Suprapubic skin (tissue), 4 donors: Measurements from ENCODE around the gene PHRF1. TPM values are rescaled to one million over a fixed set of nuclear protein-coding genes. Genes with fewer than 3 reads are reported as not detected.
"Not testable (repeated sequence)": the region's sequence is repeated elsewhere in the genome, so short reads cannot be mapped to it uniquely, and the experiment has no call there.

ENCODE experiments used
- DNase-seq, 2 donors: peaks; one replicate each; pipeline ENCODE4 v3.0.0-alpha.2; 2019; ENCODE audit warnings: low spot score in 2 of 2
- H3K27ac ChIP-seq: fragments of 200-600 bp; sonication (generic); one replicate; pipeline ENCODE4 v1.5.1; 2019
- H3K27me3 ChIP-seq: fragments of 200-600 bp; sonication (generic); one replicate; pipeline ENCODE4 v1.5.1; 2019
- H3K36me3 ChIP-seq: fragments of 200-600 bp; sonication (generic); one replicate; pipeline ENCODE4 v1.5.1; 2019
- H3K4me1 ChIP-seq: fragments of 200-600 bp; sonication (generic); one replicate; pipeline ENCODE4 v1.5.1; 2019
- H3K4me3 ChIP-seq: fragments of 200-600 bp; sonication (generic); one replicate; pipeline ENCODE4 v1.5.1; 2019; ENCODE audit warnings: mild to moderate bottlenecking
- H3K9me3 ChIP-seq: fragments of 200-600 bp; sonication (generic); one replicate; pipeline ENCODE4 v1.5.1; 2019
- EP300 ChIP-seq: sonication (generic); formaldehyde crosslinking; IDR thresholded peaks from one replicate; pipeline ENCODE4 v1.6.1; 2017; ENCODE audit warnings: antibody characterized with exemption
- POLR2A ChIP-seq, 2 donors: fragments of 450-650 bp; IDR thresholded peaks; one replicate each; pipeline ENCODE4 v1.6.1; 2017; ENCODE audit warnings: antibody characterized with exemption in 2 of 2, mild to moderate bottlenecking in 2 of 2, moderate library complexity in 2 of 2
- POLR2AphosphoS5 ChIP-seq, 3 donors: sonication (generic); formaldehyde crosslinking; IDR thresholded peaks; one replicate each; pipeline ENCODE4 v1.6.1; 2017; ENCODE audit warnings: antibody characterized with exemption in 3 of 3
- WGBS: methylation state at CpG from one replicate; pipeline ENCODE4 v1.1.5; 2018; 5-methylcytosine and 5-hydroxymethylcytosine counted together
- total RNA-seq, 4 donors: library from RNA; depleted of rRNA; stranded (reverse); fragments of >200 nt; gene quantifications; one replicate each; pipeline ENCODE4 v1.1.0, GENCODE V29; 2016
- TF ChIP-seq, protein P1 (sequence below), 2 donors: fragments of 200-600 bp in 1 of 2; fragments of 450-650 bp in 1 of 2; sonication (generic) in 1 of 2; IDR thresholded peaks; one replicate each; pipeline ENCODE4 v1.5.1; 2016 to 2019; ENCODE audit warnings: antibody characterized with exemption in 2 of 2, mild to moderate bottlenecking in 1 of 2, moderate library complexity in 1 of 2

The PHRF1 gene
- total RNA-seq, 4 donors from 2014 or later, result 27.9 to 55.6 (median 42.0) TPM

DNA sequence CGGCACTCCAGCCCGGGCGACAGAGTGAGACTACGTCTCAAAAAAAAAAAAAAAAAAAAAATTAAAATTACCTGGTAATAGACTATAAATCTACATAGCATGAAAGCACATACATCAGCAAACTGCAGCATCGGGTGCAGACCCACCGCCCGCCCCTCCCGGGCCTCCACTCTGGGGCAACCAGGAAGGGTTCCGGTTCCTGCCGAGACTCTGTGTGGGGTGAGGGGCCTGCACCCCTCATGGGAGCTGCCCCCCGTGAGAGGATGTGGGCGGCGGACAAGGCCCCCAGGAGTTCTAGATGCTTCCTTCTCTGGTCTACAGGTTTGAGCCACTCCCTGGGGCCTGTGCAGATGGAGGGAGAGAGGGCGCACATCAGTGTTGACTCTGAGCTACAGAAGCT, 69.9 kb downstream of the PHRF1 start:
- 87% methylated on average over 14 of the region's 14 CpGs for WGBS
- DNase-seq, result no peak
- no peaks in the 10 kb centered on the region for H3K4me1 ChIP-seq

GRCh38 chr11:647672-648158, 71.4 kb downstream of the PHRF1 start:
- H3K27ac ChIP-seq, H3K4me3 ChIP-seq, DNase-seq, H3K27me3 ChIP-seq, H3K9me3 ChIP-seq, H3K4me1 ChIP-seq: not testable (repeated sequence)
- H3K36me3 ChIP-seq, result peaks cover 34% of the 10 kb centered on the region
- WGBS, result 86% methylated on average over 10 of the region's 14 CpGs

More for the DNA sequence above, 69.9 kb downstream of the PHRF1 start:
- no peak overlapping the region for H3K27ac ChIP-seq
- TF ChIP-seq, protein P1, sequence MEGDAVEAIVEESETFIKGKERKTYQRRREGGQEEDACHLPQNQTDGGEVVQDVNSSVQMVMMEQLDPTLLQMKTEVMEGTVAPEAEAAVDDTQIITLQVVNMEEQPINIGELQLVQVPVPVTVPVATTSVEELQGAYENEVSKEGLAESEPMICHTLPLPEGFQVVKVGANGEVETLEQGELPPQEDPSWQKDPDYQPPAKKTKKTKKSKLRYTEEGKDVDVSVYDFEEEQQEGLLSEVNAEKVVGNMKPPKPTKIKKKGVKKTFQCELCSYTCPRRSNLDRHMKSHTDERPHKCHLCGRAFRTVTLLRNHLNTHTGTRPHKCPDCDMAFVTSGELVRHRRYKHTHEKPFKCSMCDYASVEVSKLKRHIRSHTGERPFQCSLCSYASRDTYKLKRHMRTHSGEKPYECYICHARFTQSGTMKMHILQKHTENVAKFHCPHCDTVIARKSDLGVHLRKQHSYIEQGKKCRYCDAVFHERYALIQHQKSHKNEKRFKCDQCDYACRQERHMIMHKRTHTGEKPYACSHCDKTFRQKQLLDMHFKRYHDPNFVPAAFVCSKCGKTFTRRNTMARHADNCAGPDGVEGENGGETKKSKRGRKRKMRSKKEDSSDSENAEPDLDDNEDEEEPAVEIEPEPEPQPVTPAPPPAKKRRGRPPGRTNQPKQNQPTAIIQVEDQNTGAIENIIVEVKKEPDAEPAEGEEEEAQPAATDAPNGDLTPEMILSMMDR (IDR thresholded peaks at IDR 0.05), result no peak
- TF ChIP-seq EP300 (no peak), POLR2A (IDR thresholded peaks at IDR 0.05) (no peak), POLR2AphosphoS5 (IDR thresholded peaks at IDR 0.05) (no peak)
- H3K36me3 ChIP-seq, result peaks cover 29% of the 10 kb centered on the region
- no peak overlapping the region for H3K4me3 ChIP-seq
- no peaks in the 10 kb centered on the region for H3K27me3 ChIP-seq
- no peaks in the 10 kb centered on the region for H3K9me3 ChIP-seq

DNA sequence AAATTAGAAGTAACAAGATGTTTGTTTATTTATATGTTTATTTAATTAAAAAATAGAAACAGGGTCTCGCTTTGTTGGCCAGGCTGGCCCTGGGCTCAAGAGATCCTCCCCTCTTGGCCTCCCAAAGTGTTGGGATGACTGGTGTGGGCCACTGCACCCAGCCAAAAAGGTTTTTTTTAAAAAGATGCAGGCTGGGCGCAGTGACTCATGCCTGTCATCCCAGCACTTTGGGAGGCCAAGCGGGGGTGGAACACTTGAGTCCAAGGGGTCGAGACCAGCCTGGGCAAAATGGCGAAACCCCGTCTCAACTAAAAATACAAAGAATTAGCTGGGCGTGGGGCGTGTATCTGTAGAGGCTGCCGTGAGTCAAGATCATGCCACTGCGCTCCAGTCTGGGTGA, 74.2 kb downstream of the PHRF1 start:
- H3K4me1 ChIP-seq, result no peaks in the 10 kb centered on the region
- TF ChIP-seq POLR2A (IDR thresholded peaks at IDR 0.05) (no peak), EP300 (no peak), POLR2AphosphoS5 (IDR thresholded peaks at IDR 0.05) (no peak)
- TF ChIP-seq, protein P1 (IDR thresholded peaks at IDR 0.05), result no peak
- H3K4me3 ChIP-seq, result no peak overlapping the region
- no peaks in the 10 kb centered on the region for H3K27me3 ChIP-seq
- H3K27ac ChIP-seq, result no peak overlapping the region
- peaks cover 37% of the 10 kb centered on the region for H3K36me3 ChIP-seq
- H3K9me3 ChIP-seq, result no peaks in the 10 kb centered on the region
- WGBS, result 92% methylated on average over 10 of the region's 10 CpGs
- no peak for DNase-seq

- peaks cover 36% of the 10 kb centered on the region for H3K36me3 ChIP-seq
- H3K27ac ChIP-seq, H3K9me3 ChIP-seq, H3K4me1 ChIP-seq, H3K27me3 ChIP-seq, H3K4me3 ChIP-seq, DNase-seq: not testable (repeated sequence)
- 94% methylated on average over 14 of the region's 14 CpGs for WGBS
These were observed 76.9 kb downstream of the PHRF1 start for GRCh38 chr11:653136-653535.

GRCh38 chr11:653837-654236, 77.6 kb downstream of the PHRF1 start:
- 88% methylated on average over 15 of the region's 15 CpGs for WGBS
- H3K27me3 ChIP-seq, result no peaks in the 10 kb centered on the region
- H3K27ac ChIP-seq, result no peak overlapping the region
- TF ChIP-seq, protein P1 (IDR thresholded peaks at IDR 0.05), result no peak
- no peak for TF ChIP-seq EP300
- no peak for TF ChIP-seq POLR2AphosphoS5 (IDR thresholded peaks at IDR 0.05)
- TF ChIP-seq POLR2A (IDR thresholded peaks at IDR 0.05), result no peak
- peaks cover 9% of the 10 kb centered on the region for H3K4me1 ChIP-seq
- DNase-seq, result no peak
- no peak overlapping the region for H3K4me3 ChIP-seq
- H3K9me3 ChIP-seq, result no peaks in the 10 kb centered on the region
- peaks cover 36% of the 10 kb centered on the region for H3K36me3 ChIP-seq

DNA sequence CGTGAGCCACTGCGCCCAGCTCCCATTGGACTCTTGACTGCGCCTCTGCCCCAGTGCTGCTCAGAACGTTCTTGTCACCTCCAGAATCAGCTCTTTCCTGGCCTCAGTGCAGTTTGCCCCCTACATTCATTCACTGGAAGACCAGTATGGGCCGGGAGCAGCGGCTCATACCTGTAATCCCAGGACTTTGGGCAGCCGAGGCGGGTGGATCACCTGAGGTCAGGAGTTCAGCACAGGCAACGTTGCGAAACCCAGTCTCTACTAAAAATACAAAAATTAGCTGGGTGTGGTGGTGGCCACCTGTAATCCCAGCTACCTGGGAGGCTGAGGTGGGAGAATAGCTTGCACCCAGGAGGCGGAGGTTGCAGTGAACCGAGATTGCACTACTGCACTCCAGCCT, 78.2 kb downstream of the PHRF1 start:
- H3K27me3 ChIP-seq, H3K4me3 ChIP-seq, H3K27ac ChIP-seq, H3K9me3 ChIP-seq, DNase-seq: not testable (repeated sequence)
- peaks cover 11% of the 10 kb centered on the region for H3K4me1 ChIP-seq
- H3K36me3 ChIP-seq, result peaks cover 41% of the 10 kb centered on the region
- 90% methylated on average over 12 of the region's 12 CpGs for WGBS

GRCh38 chr11:655036-655726, 78.9 kb downstream of the PHRF1 start:
- H3K4me1 ChIP-seq, result peaks cover 11% of the 10 kb centered on the region
- H3K27me3 ChIP-seq, result no peaks in the 10 kb centered on the region
- TF ChIP-seq, protein P1 (IDR thresholded peaks at IDR 0.05), result no peak
- TF ChIP-seq POLR2AphosphoS5 (IDR thresholded peaks at IDR 0.05) (no peak), POLR2A (IDR thresholded peaks at IDR 0.05) (no peak), EP300 (no peak)
- no peaks in the 10 kb centered on the region for H3K9me3 ChIP-seq
- DNase-seq, result no peak
- H3K4me3 ChIP-seq, result no peak overlapping the region
- WGBS, result 91% methylated on average over 30 of the region's 30 CpGs
- no peak overlapping the region for H3K27ac ChIP-seq
- peaks cover 44% of the 10 kb centered on the region for H3K36me3 ChIP-seq
